Measurements from ENCODE around the gene LSM4. TPM values are rescaled to one million over a fixed set of nuclear protein-coding genes. Genes with fewer than 3 reads are reported as not detected.

LSM4 gene
- total and polyA plus RNA-seq, 2 donors (not counting 3 experiments of a cell fraction or from before 2014, with no cell fraction given): 118 to 119 TPM

DNA sequence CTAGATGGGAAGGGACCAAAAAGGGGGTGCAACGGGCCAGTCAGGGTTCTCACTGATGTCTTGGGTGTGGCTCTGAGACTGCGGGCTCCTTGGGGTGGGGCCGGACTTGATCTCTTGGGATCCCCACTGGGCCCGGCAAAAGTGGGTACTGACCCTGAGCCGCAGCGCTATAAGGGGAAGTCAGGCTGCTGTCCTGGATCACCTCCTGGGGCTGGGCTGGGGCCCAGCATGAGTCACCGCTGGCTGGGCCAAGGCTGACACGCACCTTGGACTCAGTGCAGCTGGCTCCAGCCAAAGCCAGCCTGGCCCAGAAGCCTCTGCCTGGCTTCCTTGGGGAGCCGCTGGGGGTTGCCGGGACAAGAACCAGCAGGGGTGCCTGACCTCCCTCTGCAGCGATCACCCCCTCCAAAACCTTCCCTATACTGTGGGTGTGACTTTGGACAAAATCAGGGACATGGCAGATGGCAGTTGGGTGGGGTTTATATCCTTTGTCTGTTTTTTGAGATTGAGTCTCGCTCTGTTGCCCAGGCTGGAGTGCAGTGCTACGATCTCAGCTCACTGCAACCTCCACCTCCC is 48.0 kb downstream of the LSM4 start:
- intact Hi-C loops (cut with micrococcal nuclease): loop anchor here (5.0 kb wide), 1 partner anchor 67 kb away; the partner anchor contains the start of gene PGPEP1
- TF ChIP-seq, protein P1, sequence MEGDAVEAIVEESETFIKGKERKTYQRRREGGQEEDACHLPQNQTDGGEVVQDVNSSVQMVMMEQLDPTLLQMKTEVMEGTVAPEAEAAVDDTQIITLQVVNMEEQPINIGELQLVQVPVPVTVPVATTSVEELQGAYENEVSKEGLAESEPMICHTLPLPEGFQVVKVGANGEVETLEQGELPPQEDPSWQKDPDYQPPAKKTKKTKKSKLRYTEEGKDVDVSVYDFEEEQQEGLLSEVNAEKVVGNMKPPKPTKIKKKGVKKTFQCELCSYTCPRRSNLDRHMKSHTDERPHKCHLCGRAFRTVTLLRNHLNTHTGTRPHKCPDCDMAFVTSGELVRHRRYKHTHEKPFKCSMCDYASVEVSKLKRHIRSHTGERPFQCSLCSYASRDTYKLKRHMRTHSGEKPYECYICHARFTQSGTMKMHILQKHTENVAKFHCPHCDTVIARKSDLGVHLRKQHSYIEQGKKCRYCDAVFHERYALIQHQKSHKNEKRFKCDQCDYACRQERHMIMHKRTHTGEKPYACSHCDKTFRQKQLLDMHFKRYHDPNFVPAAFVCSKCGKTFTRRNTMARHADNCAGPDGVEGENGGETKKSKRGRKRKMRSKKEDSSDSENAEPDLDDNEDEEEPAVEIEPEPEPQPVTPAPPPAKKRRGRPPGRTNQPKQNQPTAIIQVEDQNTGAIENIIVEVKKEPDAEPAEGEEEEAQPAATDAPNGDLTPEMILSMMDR (IDR thresholded peaks at IDR 0.05; ENCODE audit: extremely low read depth in 1 of 2, insufficient read depth in 1 of 2, low read depth in 1 of 2, low read length in 2 of 2): no peak
- TF ChIP-seq FOS (IDR thresholded peaks at IDR 0.05; ENCODE audit: borderline replicate concordance, insufficient read depth, low read length) (peak; percentile 88), POLR2A (IDR thresholded peaks at IDR 0.05; ENCODE audit: low read depth, low read length) (peak; percentile 54), JUN (IDR thresholded peaks at IDR 0.05; ENCODE audit: borderline replicate concordance, insufficient read depth, insufficient read length, low read depth) (peak; percentile 52), EZH2 (IDR thresholded peaks at IDR 0.05; ENCODE audit: borderline replicate concordance, low read depth, low read length, severe bottlenecking) (no peak), MYC (IDR thresholded peaks at IDR 0.05; ENCODE audit: low read depth, low read length) (no peak), GATA2 (IDR thresholded peaks at IDR 0.05; ENCODE audit: insufficient read depth, insufficient read length, low read depth, low read length) (no peak), POLR2AphosphoS5 (IDR thresholded peaks at IDR 0.05; ENCODE audit: insufficient read depth, low read depth, low read length) (peak; percentile 86)
- TF ChIP-seq, protein P2, sequence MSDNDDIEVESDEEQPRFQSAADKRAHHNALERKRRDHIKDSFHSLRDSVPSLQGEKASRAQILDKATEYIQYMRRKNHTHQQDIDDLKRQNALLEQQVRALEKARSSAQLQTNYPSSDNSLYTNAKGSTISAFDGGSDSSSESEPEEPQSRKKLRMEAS (IDR thresholded peaks at IDR 0.05; ENCODE audit: insufficient read depth, insufficient read length): no peak
- Histone ChIP-seq H3K79me2 (ENCODE audit: control insufficient read depth, insufficient read depth, low read length) (peaks cover 19% of the 10 kb centered on the region), H3K9ac (replicated peaks; ENCODE audit: extremely low read depth, insufficient read depth, low read length) (no peak overlapping the region), H3K36me3 (ENCODE audit: control insufficient read depth in 2 of 2, extremely low read depth in 1 of 2, insufficient read depth in 2 of 2, low read length in 2 of 2) (peaks cover 0 to 2% of the 10 kb centered on the region in 2 experiments), H2AFZ (ENCODE audit: low read depth, low read length) (no peak overlapping the region), H3K4me1 (ENCODE audit: control insufficient read depth, extremely low read depth, insufficient read depth, low read length) (peaks cover 23% of the 10 kb centered on the region), H3K27me3 (ENCODE audit: control insufficient read depth in 2 of 2, insufficient read depth in 2 of 2, low read length in 2 of 2) (no peaks in the 10 kb centered on the region), H3K9me1 (replicated peaks; ENCODE audit: control insufficient read depth, extremely low read depth, insufficient read depth, low read length) (no peaks in the 10 kb centered on the region), H3K27ac (ENCODE audit: insufficient read depth, low read depth, low read length) (no peak overlapping the region), H3K9me3 (replicated peaks; ENCODE audit: control insufficient read depth, insufficient read depth, low read length) (no peaks in the 10 kb centered on the region), H4K20me1 (replicated peaks; ENCODE audit: control insufficient read depth, extremely low read depth, insufficient read depth, low read length) (peaks cover 5% of the 10 kb centered on the region), H3K4me3 (replicated peaks in 1 of 3; ENCODE audit: insufficient read depth in 1 of 3, low read depth in 1 of 3, low read length in 3 of 3) (no peak overlapping the region), H3K4me2 (ENCODE audit: insufficient read depth, low read length) (peak overlapping the region; percentile 40)
- DNase-seq (ENCODE audit: low read depth, low spot score) (peak; percentile 81), FAIRE-seq (peak; percentile 88)
- POLR2A ChIA-PET: interaction anchor here (1.5 to 1.7 kb wide), 2 partner anchors 54 to 111 kb away, joined by 4 to 6 read pairs; partner anchors contain the start of gene GDF15
- BruUV-seq (replicated peaks): no TSS peak
- CTCF ChIA-PET: interaction anchor here (1.0 to 3.8 kb wide), 11 partner anchors 23 to 136 kb away, joined by 3 to 38 read pairs (median 4); partner anchors contain the start of genes GDF15 and LSM4
- dilution Hi-C loops (cut with MboI; ENCODE audit: extremely low pct_ligation_motif_present, low sequenced_read_pairs): no loop called here
